Measurements from ENCODE around the gene GIT2. TPM values are rescaled to one million over a fixed set of nuclear protein-coding genes. Genes with fewer than 3 reads are reported as not detected.

GIT2 gene
- total and polyA plus RNA-seq, 2 of the 13 experiments (the other 11 are each of a cell fraction or from before 2014, with no cell fraction given) = 18.4 to 19.8 TPM

- TF ChIP-seq REST (IDR thresholded peaks at IDR 0.05; ENCODE audit: borderline replicate concordance in 1 of 2, low read depth in 1 of 2, low read length in 2 of 2) (no peak), STAT6 (CRISPR knock-in tag; IDR thresholded peaks at IDR 0.05; ENCODE audit: borderline replicate concordance) (no peak), PHF5A (CRISPR knock-in tag; IDR thresholded peaks at IDR 0.05; ENCODE audit: low read depth, unreplicated experiment) (no peak), MTF1 (CRISPR knock-in tag; IDR thresholded peaks at IDR 0.05) (no peak), ZBTB10 (CRISPR knock-in tag; IDR thresholded peaks at IDR 0.05; ENCODE audit: borderline replicate concordance) (no peak), HOMEZ (CRISPR knock-in tag; IDR thresholded peaks at IDR 0.05; ENCODE audit: low read depth) (peak; percentile 77), NFE2L1 (CRISPR knock-in tag; IDR thresholded peaks at IDR 0.05; ENCODE audit: borderline replicate concordance) (no peak), ZBTB42 (CRISPR knock-in tag; IDR thresholded peaks at IDR 0.05) (no peak), NFE2 (CRISPR knock-in tag; IDR thresholded peaks at IDR 0.05) (no peak), XBP1 (CRISPR knock-in tag; IDR thresholded peaks at IDR 0.05) (no peak), ZXDC (CRISPR knock-in tag; IDR thresholded peaks at IDR 0.05) (no peak), ZNF660 (CRISPR knock-in tag; IDR thresholded peaks at IDR 0.05; ENCODE audit: borderline replicate concordance, low read depth) (no peak), MTF2 (CRISPR knock-in tag; IDR thresholded peaks at IDR 0.05; ENCODE audit: borderline replicate concordance) (no peak), ETS1 (CRISPR knock-in tag; IDR thresholded peaks at IDR 0.05) (no peak)
Measured at GRCh38 chr12:110035534-110036104, 39.5 kb upstream of the GIT2 start (continued).

All from HepG2 (cell line).